Measurements from ENCODE around the gene UBE2E3.
A peak's percentile ranks its signal among the peaks of the same experiment; 100 is the strongest.

Gene UBE2E3

DNA sequence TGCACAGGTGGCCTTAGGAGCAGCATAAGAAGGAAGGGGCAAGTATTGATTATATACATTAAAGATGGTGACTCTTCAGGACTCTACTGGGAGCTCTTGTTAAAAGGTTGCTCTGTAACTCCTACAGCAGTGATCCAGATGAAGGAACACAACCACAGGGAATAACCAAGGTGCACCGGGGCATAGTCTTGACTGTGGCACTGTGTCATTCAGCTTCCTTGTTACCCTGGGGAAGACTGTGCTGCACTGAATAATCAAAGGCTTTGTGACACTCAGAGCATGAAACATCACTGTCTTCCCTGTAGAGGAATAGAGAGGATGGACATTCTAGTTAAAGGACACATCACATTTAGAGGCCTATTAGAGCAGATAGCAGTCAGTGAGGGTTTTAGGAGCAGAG, 105.3 kb downstream of the UBE2E3 start:
- DNase-seq, result no peak

DNA sequence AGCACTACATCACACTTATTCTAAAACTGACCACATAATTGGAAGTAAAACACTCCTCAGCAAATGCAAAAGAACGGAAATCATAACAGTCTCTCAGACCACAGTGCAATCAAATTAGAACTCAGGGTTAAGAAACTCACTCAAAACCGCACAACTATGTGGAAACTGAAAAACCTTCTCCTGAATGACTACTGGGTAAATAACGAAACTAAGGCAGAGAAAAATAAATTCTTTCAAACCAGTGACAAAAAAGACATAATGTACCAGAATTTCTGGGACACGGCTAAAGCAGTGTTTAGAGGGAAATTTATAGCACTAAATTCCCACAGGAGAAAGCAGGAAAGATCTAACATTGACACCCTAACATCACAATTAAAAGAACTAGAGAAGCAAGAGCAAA, 111.5 kb downstream of the UBE2E3 start:
- peak in 1 of 2 donors; percentile 15 for DNase-seq

DNA sequence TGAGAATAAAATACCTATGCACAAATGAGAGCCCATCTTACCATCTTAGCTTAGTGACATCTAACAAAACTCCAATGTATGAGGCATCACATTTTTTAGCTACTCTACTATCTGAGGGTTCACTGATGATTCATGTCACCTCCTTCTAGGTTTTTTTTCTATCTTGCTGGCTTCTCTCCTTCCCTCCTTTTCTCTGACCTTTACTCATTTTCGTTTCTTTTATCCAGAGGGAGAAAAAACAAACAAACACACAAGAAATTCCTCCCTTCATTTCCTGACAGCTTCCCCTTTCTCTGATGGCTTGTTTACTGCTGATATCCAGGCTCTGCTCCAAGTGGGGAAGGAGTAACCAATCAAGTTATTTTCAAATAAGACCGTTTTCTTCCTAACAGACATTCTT, 115.1 kb downstream of the UBE2E3 start:
- no peak for DNase-seq

DNA sequence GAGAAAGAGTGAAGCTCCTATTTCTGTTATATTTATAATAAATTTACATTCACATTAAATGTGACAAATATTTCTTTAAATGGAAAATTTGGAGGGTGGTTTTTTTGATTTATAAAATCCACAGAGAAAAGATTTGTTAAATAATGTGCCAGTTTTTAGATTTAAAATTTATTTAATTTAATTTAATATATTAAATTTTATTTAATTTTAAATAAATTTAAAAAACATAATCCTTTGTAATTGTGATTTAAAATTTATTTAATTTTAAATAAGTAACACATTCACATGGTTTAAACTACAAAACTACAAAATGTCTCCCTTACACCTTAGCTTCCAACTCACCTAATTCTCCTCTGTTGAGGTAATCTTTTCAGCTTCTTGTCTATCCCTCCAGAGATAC, 123.3 kb downstream of the UBE2E3 start:
- DNase-seq, result no peak

DNA sequence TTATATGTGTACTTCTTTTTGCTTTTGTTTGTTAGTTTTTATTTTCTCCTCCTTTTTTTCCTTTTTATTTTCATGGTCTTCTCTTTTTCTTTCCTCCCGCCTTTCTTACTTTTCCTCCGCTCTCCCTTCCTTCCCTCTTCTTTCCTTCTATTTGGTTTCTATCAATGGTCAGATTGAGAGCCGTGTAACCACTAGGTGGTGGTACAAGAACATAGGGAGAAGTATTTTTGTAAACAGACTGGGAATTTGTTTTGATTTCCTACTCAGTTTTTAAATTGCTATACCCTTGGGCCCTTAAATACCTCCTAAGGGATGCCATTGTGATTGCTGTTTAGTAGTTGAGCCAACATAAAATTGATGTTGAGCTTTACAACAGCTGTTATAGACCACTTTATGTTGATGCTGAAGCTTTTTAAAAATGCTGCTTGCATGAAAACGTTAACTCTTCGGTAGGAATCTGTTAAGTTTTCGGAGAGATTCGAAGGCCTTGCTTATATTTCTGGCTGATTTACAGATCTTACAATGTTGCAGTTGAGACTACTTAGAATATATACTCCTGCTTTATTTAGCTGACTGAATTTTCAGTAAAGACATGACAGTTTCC, 124.2 kb downstream of the UBE2E3 start:
- peak; percentile 21 to 69 for DNase-seq

DNA sequence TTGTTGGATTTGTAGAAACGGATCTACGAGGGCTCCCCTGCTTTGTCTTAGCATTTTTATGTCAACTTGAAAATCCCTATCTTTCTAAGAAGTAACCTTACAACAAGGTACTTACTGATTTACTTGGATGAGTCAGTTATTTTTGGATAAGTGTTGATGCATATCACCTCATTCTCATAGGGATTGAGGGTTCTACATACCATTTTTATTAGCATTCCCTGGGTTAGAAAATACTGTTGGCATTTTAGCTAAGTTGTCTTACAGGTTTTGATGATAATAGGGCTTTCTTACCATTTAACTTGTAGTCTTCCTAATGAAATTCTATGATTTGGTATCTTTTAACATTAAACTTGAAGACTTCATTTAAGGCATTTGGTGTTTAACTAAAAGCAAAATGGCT, 125.2 kb downstream of the UBE2E3 start:
- no peak for DNase-seq

DNA sequence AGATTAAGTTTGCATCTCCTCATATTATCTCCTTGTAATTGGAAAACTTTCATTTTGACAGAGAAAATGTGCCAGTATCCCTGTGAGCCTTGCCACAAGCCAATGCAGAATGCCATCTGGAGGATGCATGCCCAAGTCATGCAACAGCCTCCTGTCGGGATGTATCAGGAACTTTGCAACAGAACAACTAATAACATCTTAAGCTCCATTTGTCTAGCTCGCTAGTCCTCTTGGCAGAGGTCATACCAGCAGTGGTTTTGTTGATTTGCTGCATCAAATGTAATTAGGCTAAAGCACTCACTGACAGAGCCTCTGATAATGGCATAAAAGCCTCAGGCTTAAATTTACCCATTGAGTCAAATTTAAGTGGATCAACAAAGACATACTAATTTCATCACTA, 125.8 kb downstream of the UBE2E3 start:
- DNase-seq, result no peak

DNA sequence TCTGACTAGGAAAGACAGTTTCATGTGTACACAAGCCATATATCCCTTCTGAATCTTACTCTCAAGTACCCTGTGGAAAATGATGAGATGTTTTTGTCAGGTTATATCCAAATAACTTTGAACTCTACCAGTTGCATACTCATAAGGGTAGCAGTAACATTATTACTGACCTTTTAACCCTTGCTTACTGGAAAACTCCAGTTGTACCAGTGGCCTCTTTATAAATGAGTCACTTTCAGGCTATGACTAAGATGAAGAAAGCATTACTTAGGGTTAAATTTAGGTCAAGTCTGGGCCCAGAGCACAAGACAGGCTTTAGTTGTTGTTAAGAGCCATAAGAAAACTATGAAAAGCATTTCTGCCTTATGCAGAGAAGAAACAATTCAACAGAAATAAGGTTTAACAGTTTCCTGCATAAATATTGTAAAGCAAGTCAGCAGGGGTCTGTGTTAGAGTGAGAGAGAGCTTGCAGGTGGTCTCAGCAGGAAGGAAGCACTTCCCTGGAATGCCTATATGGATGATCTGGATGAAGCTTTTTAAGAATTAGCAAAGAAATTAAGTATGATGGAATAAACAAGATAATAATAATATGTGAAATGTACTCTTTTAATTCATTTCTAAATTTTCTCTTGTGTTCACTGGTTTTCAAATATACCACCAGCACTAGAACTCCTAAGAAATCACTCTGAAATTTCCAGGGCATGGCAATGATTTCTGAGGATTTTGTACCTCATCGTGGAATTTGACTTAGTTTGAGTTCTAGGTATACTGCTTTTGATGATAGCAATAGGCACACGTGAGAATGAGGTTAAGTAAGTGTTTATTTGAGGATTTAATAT, 126.6 kb downstream of the UBE2E3 start:
- DNase-seq, result peak in 1 of 2 donors; percentile 44

DNA sequence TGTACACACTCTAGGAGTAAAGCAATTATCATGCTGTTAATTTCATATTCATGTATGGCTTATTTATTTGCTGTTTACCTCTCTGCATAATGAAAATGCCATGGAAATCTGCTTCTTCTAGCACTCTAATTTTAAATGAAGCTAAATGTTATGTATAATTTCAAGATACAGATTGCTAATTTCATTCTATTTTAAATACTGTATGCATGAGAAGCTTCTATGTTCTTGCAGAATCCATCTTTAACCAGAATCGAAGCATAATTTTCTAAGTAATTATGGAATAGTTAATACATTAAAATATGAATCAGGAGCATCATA, 127.2 kb downstream of the UBE2E3 start:
- no peak for DNase-seq

DNA sequence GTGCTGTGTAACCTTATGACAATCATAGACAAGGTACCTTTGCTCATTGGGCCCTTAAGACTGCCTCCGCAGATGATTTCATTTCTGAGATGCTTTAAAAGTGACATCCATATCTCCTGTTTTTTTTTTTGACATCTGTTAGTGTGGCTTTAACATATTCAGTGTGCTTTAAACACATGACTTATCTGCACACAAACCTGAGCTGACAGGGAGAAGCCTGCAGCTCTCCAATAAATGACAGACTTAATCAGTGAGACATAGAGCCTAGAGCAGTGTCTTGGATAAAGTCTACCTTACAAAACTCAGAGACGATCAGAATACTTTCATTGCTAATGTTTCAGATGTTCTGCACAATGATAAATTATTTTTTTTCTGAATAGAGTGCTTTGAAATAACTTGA, 130.7 kb downstream of the UBE2E3 start:
- DNase-seq, result no peak

DNA sequence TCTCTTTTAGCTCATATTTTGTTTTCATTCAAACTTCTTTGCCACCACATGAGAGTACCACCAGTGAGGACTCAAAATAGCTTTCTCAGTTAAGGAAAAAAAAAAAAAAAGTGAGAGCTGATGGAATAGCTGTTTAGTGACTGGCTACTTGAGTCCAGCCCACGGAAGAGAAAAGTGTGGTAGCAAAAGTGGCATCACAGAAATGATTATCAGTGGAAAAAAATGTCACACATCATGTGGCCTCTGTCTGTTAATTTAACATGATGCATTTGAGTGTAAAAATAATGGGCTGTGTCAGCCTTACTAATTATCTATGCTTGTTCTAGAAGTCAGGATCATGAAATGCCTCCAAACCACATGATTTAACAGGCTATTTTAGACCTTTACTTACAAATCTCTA, 132.5 kb downstream of the UBE2E3 start:
- DNase-seq, result no peak
